HEK293 (cell line): ENCODE data around the gene ZBED4.
A peak's percentile ranks its signal among the peaks of the same experiment; 100 is the strongest.

Experiments used
- CTCF ChIA-PET: fragments of 350-600 bp; formaldehyde crosslinking; extraction: SDS; loops from one replicate; lab custom pipeline; 2021; ENCODE audit warnings: antibody characterized with exemption; lab: Yijun Ruan, JAX
- POLR2A ChIA-PET: fragments of 300-600 bp; formaldehyde crosslinking; extraction: SDS; loops from one replicate; lab custom pipeline; 2020; ENCODE audit warnings: antibody characterized with exemption, inconsistent platforms; lab: Yijun Ruan, JAX
- H3K27ac ChIP-seq: fragments of 200-500 bp; sonication (Bioruptor generic); 2 replicates; pipeline ENCODE4 v1.5.1; 2014; ENCODE audit warnings: low read depth, low read length, control low read depth, inconsistent platforms; ENCODE audit errors: extremely low read depth
- H3K36me3 ChIP-seq, 2 experiments: fragments of 200-500 bp in 1 of 2; sonication (Bioruptor generic) in 1 of 2; 1 replicate in 1 of 2; 2 replicates in 1 of 2; pipeline ENCODE4 v1.5.1; 2014 to 2017; ENCODE audit warnings: inconsistent platforms in 2 of 2, low read length in 2 of 2; ENCODE audit not compliant: control insufficient read depth in 2 of 2, insufficient read depth in 1 of 2
- H3K4me1 ChIP-seq: fragments of 200-500 bp; sonication (Bioruptor generic); 2 replicates; pipeline ENCODE4 v1.5.1; 2014; ENCODE audit warnings: mild to moderate bottlenecking, low read length, inconsistent platforms; ENCODE audit not compliant: control insufficient read depth, insufficient read depth
- H3K4me3 ChIP-seq: 2 replicates; pipeline ENCODE4 v1.5.1; 2011; ENCODE audit warnings: low read depth, mild to moderate bottlenecking, control low read depth, low read length, moderate library complexity
- H3K9me3 ChIP-seq: fragments of 200-500 bp; sonication (Bioruptor generic); 2 replicates; pipeline ENCODE4 v1.5.1; 2014; ENCODE audit warnings: low read depth, low read length, inconsistent platforms; ENCODE audit not compliant: control insufficient read depth, insufficient read depth
- GLIS1 ChIP-seq: fragments of 450-650 bp; formaldehyde crosslinking; IDR thresholded peaks from 2 replicates; pipeline ENCODE4 v1.5.1; 2016; ENCODE audit warnings: missing biosample characterization, missing genetic modification characterization
- GLIS2 ChIP-seq: fragments of 450-650 bp; formaldehyde crosslinking; IDR thresholded peaks from 2 replicates; pipeline ENCODE4 v1.5.1; 2016; ENCODE audit warnings: missing biosample characterization, missing genetic modification characterization
- KLF9 ChIP-seq: fragments of 450-650 bp; formaldehyde crosslinking; IDR thresholded peaks from 2 replicates; pipeline ENCODE4 v1.5.1; 2016; ENCODE audit warnings: missing biosample characterization, missing genetic modification characterization, low read depth
- REPIN1 ChIP-seq: fragments of 450-650 bp; formaldehyde crosslinking; IDR thresholded peaks from 2 replicates; pipeline ENCODE4 v1.5.1; 2017; ENCODE audit warnings: missing biosample characterization, missing genetic modification characterization, low read depth
- SALL2 ChIP-seq: fragments of 450-650 bp; formaldehyde crosslinking; IDR thresholded peaks from 2 replicates; pipeline ENCODE4 v1.5.0; 2017; ENCODE audit warnings: missing biosample characterization, mild to moderate bottlenecking, missing genetic modification characterization, borderline replicate concordance
- SCRT2 ChIP-seq: fragments of 450-650 bp; formaldehyde crosslinking; IDR thresholded peaks from 2 replicates; pipeline ENCODE4 v1.5.1; 2016; ENCODE audit warnings: missing biosample characterization, missing genetic modification characterization
- SETDB1 ChIP-seq: IDR thresholded peaks from one replicate; pipeline ENCODE4 v1.6.1; 2017; ENCODE audit warnings: mild to moderate bottlenecking, low read length, moderate library complexity, mixed read lengths; ENCODE audit not compliant: insufficient read length
- ZBTB1 ChIP-seq: fragments of 450-650 bp; formaldehyde crosslinking; IDR thresholded peaks from 2 replicates; pipeline ENCODE4 v1.5.1; 2016; ENCODE audit warnings: missing biosample characterization, missing genetic modification characterization
- ZBTB17 ChIP-seq: fragments of 450-650 bp; formaldehyde crosslinking; IDR thresholded peaks from 2 replicates; pipeline ENCODE4 v1.5.1; 2016; ENCODE audit warnings: missing biosample characterization, missing genetic modification characterization
- ZBTB21 ChIP-seq: fragments of 450-650 bp; formaldehyde crosslinking; IDR thresholded peaks from 2 replicates; pipeline ENCODE4 v1.5.1; 2017; ENCODE audit warnings: missing biosample characterization, missing genetic modification characterization
- ZFHX2 ChIP-seq: fragments of 450-650 bp; formaldehyde crosslinking; conservative IDR thresholded peaks from 2 replicates; pipeline ENCODE4 v1.5.1; 2016; ENCODE audit warnings: missing biosample characterization, missing genetic modification characterization
- ZNF138 ChIP-seq: fragments of 450-650 bp; formaldehyde crosslinking; IDR thresholded peaks from 2 replicates; pipeline ENCODE4 v1.5.1; 2016; ENCODE audit warnings: missing biosample characterization, missing genetic modification characterization, borderline replicate concordance
- ZNF37A ChIP-seq: fragments of 450-650 bp; IDR thresholded peaks from 2 replicates; pipeline ENCODE4 v1.5.1; 2018; ENCODE audit warnings: missing biosample characterization, missing genetic modification characterization
- ZNF391 ChIP-seq: fragments of 450-650 bp; formaldehyde crosslinking; IDR thresholded peaks from 2 replicates; pipeline ENCODE4 v1.5.1; 2016; ENCODE audit warnings: low read depth, missing biosample characterization, missing genetic modification characterization, borderline replicate concordance
- ZNF560 ChIP-seq: fragments of 450-650 bp; formaldehyde crosslinking; IDR thresholded peaks from 2 replicates; pipeline ENCODE4 v1.5.1; 2017; ENCODE audit warnings: missing biosample characterization, missing genetic modification characterization, borderline replicate concordance
- ZNF585B ChIP-seq: fragments of 450-650 bp; formaldehyde crosslinking; IDR thresholded peaks from 2 replicates; pipeline ENCODE4 v1.5.1; 2016; ENCODE audit warnings: missing biosample characterization, missing genetic modification characterization
- ZNF664 ChIP-seq: fragments of 450-650 bp; formaldehyde crosslinking; IDR thresholded peaks from 2 replicates; pipeline ENCODE4 v1.5.1; 2016; ENCODE audit warnings: missing biosample characterization, missing genetic modification characterization
- ZSCAN16 ChIP-seq: fragments of 450-650 bp; formaldehyde crosslinking; IDR thresholded peaks from 2 replicates; pipeline ENCODE4 v1.5.1; 2016; ENCODE audit warnings: missing biosample characterization, missing genetic modification characterization
- TF ChIP-seq, protein P1 (sequence below): fragments of 450-650 bp; IDR thresholded peaks from 2 replicates; pipeline ENCODE4 v1.5.1; 2018; ENCODE audit warnings: missing biosample characterization, mild to moderate bottlenecking, missing genetic modification characterization
- TF ChIP-seq, protein P2 (sequence below): fragments of 450-650 bp; formaldehyde crosslinking; IDR thresholded peaks from 2 replicates; pipeline ENCODE4 v1.5.1; 2016; ENCODE audit warnings: missing biosample characterization, missing genetic modification characterization
- TF ChIP-seq, protein P3 (sequence below): fragments of 450-650 bp; formaldehyde crosslinking; IDR thresholded peaks from 2 replicates; pipeline ENCODE4 v1.5.1; 2016; ENCODE audit warnings: missing biosample characterization, missing genetic modification characterization

The ZBED4 gene

DNA sequence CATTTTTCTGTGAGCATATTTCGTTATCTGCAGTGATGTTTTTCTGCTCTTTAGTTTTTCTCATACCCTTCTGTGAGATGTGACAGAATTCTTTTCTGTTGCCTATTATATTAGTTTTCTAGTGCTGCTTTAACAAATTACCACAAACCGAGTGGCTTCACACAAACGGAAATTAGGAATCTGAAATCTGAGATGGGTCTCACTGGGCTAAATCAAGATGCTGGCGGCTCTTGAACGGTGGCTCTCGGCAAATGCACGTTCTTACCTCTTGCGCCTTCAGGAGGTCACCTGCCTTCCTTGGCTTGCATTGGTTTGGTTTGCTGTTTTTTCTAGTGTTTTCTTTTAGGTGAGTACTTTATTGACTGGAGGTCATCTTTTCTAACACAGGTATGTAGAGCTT, 13.0 kb downstream of the ZBED4 start (continued):
- TF ChIP-seq GLIS1 (tag by site-specific recombination) = no peak
- no peak for TF ChIP-seq SCRT2
- TF ChIP-seq, protein P1, sequence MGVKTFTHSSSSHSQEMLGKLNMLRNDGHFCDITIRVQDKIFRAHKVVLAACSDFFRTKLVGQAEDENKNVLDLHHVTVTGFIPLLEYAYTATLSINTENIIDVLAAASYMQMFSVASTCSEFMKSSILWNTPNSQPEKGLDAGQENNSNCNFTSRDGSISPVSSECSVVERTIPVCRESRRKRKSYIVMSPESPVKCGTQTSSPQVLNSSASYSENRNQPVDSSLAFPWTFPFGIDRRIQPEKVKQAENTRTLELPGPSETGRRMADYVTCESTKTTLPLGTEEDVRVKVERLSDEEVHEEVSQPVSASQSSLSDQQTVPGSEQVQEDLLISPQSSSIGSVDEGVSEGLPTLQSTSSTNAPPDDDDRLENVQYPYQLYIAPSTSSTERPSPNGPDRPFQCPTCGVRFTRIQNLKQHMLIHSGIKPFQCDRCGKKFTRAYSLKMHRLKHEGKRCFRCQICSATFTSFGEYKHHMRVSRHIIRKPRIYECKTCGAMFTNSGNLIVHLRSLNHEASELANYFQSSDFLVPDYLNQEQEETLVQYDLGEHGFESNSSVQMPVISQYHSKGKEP (tag by site-specific recombination) = no peak

DNA sequence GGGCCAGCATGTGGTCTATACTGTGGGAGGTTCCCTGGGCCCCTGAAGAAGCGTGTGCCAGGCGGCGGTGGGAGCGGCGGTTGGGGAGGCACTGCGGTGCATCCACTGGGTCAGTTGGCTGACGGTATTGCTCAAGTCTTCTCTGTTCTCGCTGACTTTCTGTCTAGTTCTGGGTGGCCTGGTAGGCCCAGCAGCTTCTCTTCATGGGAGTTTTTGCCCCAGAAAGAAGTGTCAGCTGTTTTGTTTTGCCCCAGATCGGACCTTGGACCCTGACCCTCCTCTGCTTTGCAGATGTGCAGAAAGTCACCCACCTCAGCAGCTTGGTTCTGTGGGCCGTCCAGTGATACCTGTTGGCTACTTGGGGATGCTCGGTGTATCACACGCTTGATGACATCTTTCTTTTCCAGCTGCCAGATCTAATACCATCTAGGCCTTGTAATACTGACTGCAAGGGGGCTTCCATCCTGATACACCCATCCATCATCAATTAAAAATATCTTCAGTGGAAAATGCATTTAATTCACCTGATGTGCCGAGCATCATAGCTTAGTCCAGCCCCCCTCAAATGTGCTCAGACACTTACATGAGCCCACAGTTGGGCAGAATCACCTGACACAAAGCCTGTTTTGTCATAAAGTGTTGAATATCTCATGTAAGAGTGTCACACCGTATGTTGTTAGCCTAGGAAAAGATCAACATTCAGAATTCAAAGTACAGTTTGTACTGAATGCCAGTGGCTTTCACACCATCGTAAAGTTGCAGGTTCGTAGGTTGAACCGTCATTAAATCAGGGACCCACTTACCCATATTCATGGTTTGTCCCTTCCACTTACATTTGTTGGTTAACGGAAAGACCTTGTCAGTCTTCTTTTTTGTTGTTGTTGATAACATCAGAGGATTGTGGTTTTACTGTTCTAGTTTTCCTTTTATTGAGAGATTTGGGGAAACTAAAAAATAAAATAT, 13.9 kb downstream of the ZBED4 start:
- H3K4me3 ChIP-seq = no peak overlapping the region
- peaks cover 5 to 20% of the 10 kb centered on the region in 2 experiments; a peak in 2 of 3 replicates for H3K36me3 ChIP-seq
- ChIA-PET POLR2A (no interaction called here), CTCF (interaction anchor here (1.1 kb wide), 1 partner anchor 12 kb away, joined by 4 read pairs; no protein-coding TSS in a partner anchor)
- H3K27ac ChIP-seq = no peak overlapping the region
- no peaks in the 10 kb centered on the region for H3K4me1 ChIP-seq
- TF ChIP-seq ZBTB21 (no peak), ZNF585B (tag by site-specific recombination) (no peak), SALL2 (tag by site-specific recombination) (no peak), GLIS2 (no peak), ZBTB1 (no peak), ZSCAN16 (tag by site-specific recombination) (no peak), ZFHX2 (tag by site-specific recombination) (no peak), REPIN1 (no peak), ZNF37A (tag by site-specific recombination) (no peak), KLF9 (tag by site-specific recombination) (no peak)
- TF ChIP-seq, protein P2, sequence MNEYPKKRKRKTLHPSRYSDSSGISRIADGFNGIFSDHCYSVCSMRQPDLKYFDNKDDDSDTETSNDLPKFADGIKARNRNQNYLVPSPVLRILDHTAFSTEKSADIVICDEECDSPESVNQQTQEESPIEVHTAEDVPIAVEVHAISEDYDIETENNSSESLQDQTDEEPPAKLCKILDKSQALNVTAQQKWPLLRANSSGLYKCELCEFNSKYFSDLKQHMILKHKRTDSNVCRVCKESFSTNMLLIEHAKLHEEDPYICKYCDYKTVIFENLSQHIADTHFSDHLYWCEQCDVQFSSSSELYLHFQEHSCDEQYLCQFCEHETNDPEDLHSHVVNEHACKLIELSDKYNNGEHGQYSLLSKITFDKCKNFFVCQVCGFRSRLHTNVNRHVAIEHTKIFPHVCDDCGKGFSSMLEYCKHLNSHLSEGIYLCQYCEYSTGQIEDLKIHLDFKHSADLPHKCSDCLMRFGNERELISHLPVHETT = no peak
- TF ChIP-seq, protein P3, sequence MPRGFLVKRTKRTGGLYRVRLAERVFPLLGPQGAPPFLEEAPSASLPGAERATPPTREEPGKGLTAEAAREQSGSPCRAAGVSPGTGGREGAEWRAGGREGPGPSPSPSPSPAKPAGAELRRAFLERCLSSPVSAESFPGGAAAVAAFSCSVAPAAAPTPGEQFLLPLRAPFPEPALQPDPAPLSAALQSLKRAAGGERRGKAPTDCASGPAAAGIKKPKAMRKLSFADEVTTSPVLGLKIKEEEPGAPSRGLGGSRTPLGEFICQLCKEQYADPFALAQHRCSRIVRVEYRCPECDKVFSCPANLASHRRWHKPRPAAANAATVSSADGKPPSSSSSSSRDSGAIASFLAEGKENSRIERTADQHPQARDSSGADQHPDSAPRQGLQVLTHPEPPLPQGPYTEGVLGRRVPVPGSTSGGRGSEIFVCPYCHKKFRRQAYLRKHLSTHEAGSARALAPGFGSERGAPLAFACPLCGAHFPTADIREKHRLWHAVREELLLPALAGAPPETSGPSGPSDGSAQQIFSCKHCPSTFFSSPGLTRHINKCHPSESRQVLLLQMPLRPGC (tag by site-specific recombination) = no peak
- H3K9me3 ChIP-seq = peaks cover 2% of the 10 kb centered on the region; the same call in 1 of the 2 replicates

DNA sequence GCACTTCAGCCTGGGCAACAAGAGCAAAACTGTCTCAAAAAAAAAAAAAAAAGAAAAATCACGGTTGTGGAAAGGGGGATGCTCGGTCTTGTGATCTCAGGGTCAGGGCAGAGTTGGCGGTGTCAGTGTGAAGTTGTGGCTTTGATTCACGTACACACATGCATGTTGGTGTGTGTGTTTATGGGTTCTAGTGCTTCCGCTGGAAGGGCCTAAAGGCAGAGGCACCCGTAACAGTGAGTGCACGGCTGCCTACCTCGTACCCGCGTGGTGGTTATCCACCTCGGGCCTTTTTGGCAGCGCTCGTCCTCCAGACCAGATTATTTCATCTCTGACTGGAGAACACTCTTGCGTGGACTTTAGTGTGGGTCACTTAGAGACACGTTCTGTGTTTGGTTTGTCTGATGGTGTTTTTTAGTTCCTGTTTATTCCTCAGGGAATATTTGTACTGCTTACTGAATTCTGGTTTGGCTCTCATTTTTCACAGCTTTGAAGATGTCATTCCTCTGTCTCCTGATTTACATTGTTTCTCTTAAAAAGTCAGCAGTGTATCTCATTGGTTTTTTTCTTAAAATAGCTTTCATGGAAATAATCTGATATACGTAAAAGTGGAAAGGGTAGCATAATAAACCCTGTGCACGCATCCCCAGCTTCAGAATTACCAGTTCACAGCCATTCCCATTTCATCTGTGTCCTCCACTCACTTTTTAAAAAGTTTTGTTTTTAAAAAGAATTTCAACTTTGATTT, 15.6 kb downstream of the ZBED4 start:
- H3K4me3 ChIP-seq = no peak overlapping the region
- POLR2A ChIA-PET = no interaction called here
- peaks cover 6 to 23% of the 10 kb centered on the region in 2 experiments; a peak in 2 of 3 replicates for H3K36me3 ChIP-seq
- TF ChIP-seq ZNF138 (tag by site-specific recombination) (no peak), ZNF391 (tag by site-specific recombination) (no peak), ZNF560 (tag by site-specific recombination) (no peak), SETDB1 (peak; percentile 75), ZNF664 (tag by site-specific recombination) (no peak), ZBTB17 (tag by site-specific recombination) (no peak)
- H3K27ac ChIP-seq = no peak overlapping the region
- CTCF ChIA-PET = interaction anchor here (1.1 kb wide), 1 partner anchor 14 kb away, joined by 4 read pairs; no protein-coding TSS in a partner anchor
- H3K9me3 ChIP-seq = peaks cover 2% of the 10 kb centered on the region; the same call in 1 of the 2 replicates
- no peaks in the 10 kb centered on the region for H3K4me1 ChIP-seq
